ENCODE measurements around the gene DOK3.
A peak's percentile ranks its signal among the peaks of the same experiment; 100 is the strongest.

Gene DOK3

GRCh38 chr5:177462021-177462670 is 47.5 kb downstream of the DOK3 start:
- DNase-seq, result peak; percentile 75 to 79

GRCh38 chr5:177459819-177460628 is 49.6 kb downstream of the DOK3 start:
- DNase-seq, result no peak

- no peak for DNase-seq
These were observed 50.3 kb downstream of the DOK3 start for GRCh38 chr5:177459357-177459756.

- no peak for DNase-seq
These were observed 50.7 kb downstream of the DOK3 start for GRCh38 chr5:177458912-177459350.

GRCh38 chr5:177457852-177458681 is 51.6 kb downstream of the DOK3 start:
- DNase-seq, result no peak

GRCh38 chr5:177456976-177457851 is 52.4 kb downstream of the DOK3 start:
- peak; percentile 82 to 85 for DNase-seq

GRCh38 chr5:177456591-177456964 is 53.0 kb downstream of the DOK3 start:
- DNase-seq, result no peak

- DNase-seq, result peak; percentile 84 to 85
These were observed 53.7 kb downstream of the DOK3 start for GRCh38 chr5:177455661-177456590.

- peak in 1 of 2 experiments; percentile 32 for DNase-seq
These were observed 54.5 kb downstream of the DOK3 start for GRCh38 chr5:177455036-177455660.

- DNase-seq, result peak; percentile 73 to 78
These were observed 55.1 kb downstream of the DOK3 start for GRCh38 chr5:177454397-177455035.

GRCh38 chr5:177453852-177454396 is 55.7 kb downstream of the DOK3 start:
- no peak for DNase-seq

- DNase-seq, result peak in 1 of 2 experiments; percentile 11
These were observed 56.7 kb downstream of the DOK3 start for GRCh38 chr5:177452688-177453638.

All from Kasumi-1 (cell line).